A673 (cell line): ENCODE data around the gene PIGC. TPM values are rescaled to one million over a fixed set of nuclear protein-coding genes. Genes with fewer than 3 reads are reported as not detected.
A peak's percentile ranks its signal among the peaks of the same experiment; 100 is the strongest.

Experiments
- BruUV-seq: library from RNA; stranded (reverse); fragments of 400-500 nt; replicated peaks from 2 replicates; lab custom pipeline; 2021; lab: Mats Ljungman, UMichigan
- CTCF ChIA-PET: fragments of 300-600 bp; sonication (Branson Sonifier 250); formaldehyde crosslinking; loops from one replicate; lab custom pipeline; 2022; ENCODE audit warnings: antibody characterized with exemption; lab: Charles Lee
- POLR2A ChIA-PET: fragments of 300-600 bp; sonication (Branson Sonifier 250); formaldehyde crosslinking; loops from one replicate; lab custom pipeline; 2022; ENCODE audit warnings: antibody characterized with exemption; ENCODE audit not compliant: low non-redundant PET; lab: Charles Lee
- DNase-seq: peaks from one replicate; pipeline ENCODE4 v3.0.0-alpha.2; 2015; ENCODE audit warnings: low spot score
- H3K27ac ChIP-seq: fragments of 200-600 bp; sonication (generic); 2 replicates; pipeline ENCODE4 v1.5.1; 2016; ENCODE audit warnings: mixed run types, low read depth, mild to moderate bottlenecking, mixed read lengths, antibody characterized with exemption, low read length; ENCODE audit not compliant: poor library complexity, severe bottlenecking
- H3K27me3 ChIP-seq: fragments of 200-600 bp; sonication (generic); replicated peaks from 2 replicates; pipeline ENCODE4 v1.6.1; 2017; ENCODE audit warnings: mixed run types, low read depth, mild to moderate bottlenecking, mixed read lengths, antibody characterized with exemption, low read length; ENCODE audit not compliant: insufficient read depth, poor library complexity
- H3K36me3 ChIP-seq: fragments of 200-600 bp; sonication (generic); 2 replicates; pipeline ENCODE4 v1.6.1; 2016; ENCODE audit warnings: mixed run types, mild to moderate bottlenecking, mixed read lengths, antibody characterized with exemption, low read length; ENCODE audit not compliant: insufficient read depth, poor library complexity, severe bottlenecking
- H3K4me1 ChIP-seq: fragments of 200-600 bp; sonication (generic); 2 replicates; pipeline ENCODE4 v1.6.1; 2017; ENCODE audit warnings: mixed run types, mild to moderate bottlenecking, mixed read lengths, antibody characterized with exemption, low read length; ENCODE audit not compliant: insufficient read depth, poor library complexity, severe bottlenecking
- H3K4me3 ChIP-seq: fragments of 200-600 bp; sonication (generic); 2 replicates; pipeline ENCODE4 v1.5.1; 2016; ENCODE audit warnings: low read depth, mixed run types, mild to moderate bottlenecking, mixed read lengths, low read length; ENCODE audit not compliant: poor library complexity, severe bottlenecking
- H3K9me3 ChIP-seq: fragments of 200-600 bp; sonication (generic); 2 replicates; pipeline ENCODE4 v1.6.1; 2016; ENCODE audit warnings: mixed run types, low read depth, mild to moderate bottlenecking, mixed read lengths, antibody characterized with exemption, low read length; ENCODE audit not compliant: poor library complexity, severe bottlenecking
- EZH2 ChIP-seq: fragments of 200-600 bp; sonication (generic); IDR thresholded peaks from 2 replicates; pipeline ENCODE4 v1.6.1; 2017; ENCODE audit warnings: borderline replicate concordance, low read depth, mild to moderate bottlenecking, mixed read lengths, antibody characterized with exemption, low read length; ENCODE audit not compliant: poor library complexity, severe bottlenecking
- intact Hi-C: fragments of 100-400 bp; cut with micrococcal nuclease; formaldehyde crosslinking; loops from one replicate; pipeline ENCODE4 v1.10.0; 2022; ENCODE audit not compliant: unreplicated experiment
- total RNA-seq: library from RNA; stranded (reverse); gene quantifications from 2 replicates; pipeline ENCODE4 v1.2.3, GENCODE V29; 2021
- TF ChIP-seq, protein P1 (sequence below): fragments of 300-800, 200-600 bp; sonication (generic); conservative IDR thresholded peaks from 2 replicates; pipeline ENCODE4 v1.5.1; 2017; ENCODE audit warnings: low read depth, mild to moderate bottlenecking, antibody characterized with exemption, low read length, moderate library complexity, mixed read lengths

The PIGC gene
- total RNA-seq, 1 experiment from 2014 or later = 21.0 TPM

DNA sequence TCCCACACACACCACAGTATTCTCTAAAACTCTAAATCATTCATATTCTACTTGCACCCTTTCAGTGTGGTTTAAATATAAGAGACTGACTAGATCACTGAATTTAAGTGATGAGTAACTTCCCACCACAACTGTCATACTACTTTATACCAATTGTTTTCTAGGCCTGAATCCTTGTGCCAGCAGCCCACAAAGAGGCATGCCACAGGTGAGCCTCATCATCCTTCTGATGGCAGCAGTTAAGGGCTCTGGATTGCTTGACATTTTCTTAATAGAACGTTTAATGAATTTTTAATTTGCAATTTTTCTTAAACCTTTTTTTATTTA is 13.8 kb downstream of the PIGC start:
- TF ChIP-seq, protein P1, sequence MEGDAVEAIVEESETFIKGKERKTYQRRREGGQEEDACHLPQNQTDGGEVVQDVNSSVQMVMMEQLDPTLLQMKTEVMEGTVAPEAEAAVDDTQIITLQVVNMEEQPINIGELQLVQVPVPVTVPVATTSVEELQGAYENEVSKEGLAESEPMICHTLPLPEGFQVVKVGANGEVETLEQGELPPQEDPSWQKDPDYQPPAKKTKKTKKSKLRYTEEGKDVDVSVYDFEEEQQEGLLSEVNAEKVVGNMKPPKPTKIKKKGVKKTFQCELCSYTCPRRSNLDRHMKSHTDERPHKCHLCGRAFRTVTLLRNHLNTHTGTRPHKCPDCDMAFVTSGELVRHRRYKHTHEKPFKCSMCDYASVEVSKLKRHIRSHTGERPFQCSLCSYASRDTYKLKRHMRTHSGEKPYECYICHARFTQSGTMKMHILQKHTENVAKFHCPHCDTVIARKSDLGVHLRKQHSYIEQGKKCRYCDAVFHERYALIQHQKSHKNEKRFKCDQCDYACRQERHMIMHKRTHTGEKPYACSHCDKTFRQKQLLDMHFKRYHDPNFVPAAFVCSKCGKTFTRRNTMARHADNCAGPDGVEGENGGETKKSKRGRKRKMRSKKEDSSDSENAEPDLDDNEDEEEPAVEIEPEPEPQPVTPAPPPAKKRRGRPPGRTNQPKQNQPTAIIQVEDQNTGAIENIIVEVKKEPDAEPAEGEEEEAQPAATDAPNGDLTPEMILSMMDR = no peak
- TF ChIP-seq EZH2 = no peak
- no TSS peak for BruUV-seq
- Histone ChIP-seq H3K4me1 (no peaks in the 10 kb centered on the region), H3K4me3 (no peak overlapping the region), H3K27ac (no peak overlapping the region), H3K9me3 (no peaks in the 10 kb centered on the region), H3K36me3 (no peaks in the 10 kb centered on the region), H3K27me3 (no peaks in the 10 kb centered on the region)
- DNase-seq = no peak
- intact Hi-C loops = no loop called here
- ChIA-PET CTCF (interaction anchor here (0.6 to 0.7 kb wide), 2 partner anchors 13 to 428 kb away, joined by 3 to 4 read pairs; no protein-coding TSS in a partner anchor), POLR2A (no interaction called here)

GRCh38 chr1:172429331-172430127 is 14.3 kb downstream of the PIGC start:
- Histone ChIP-seq H3K9me3 (no peaks in the 10 kb centered on the region), H3K27ac (no peak overlapping the region), H3K36me3 (no peaks in the 10 kb centered on the region), H3K4me3 (no peak overlapping the region), H3K4me1 (no peaks in the 10 kb centered on the region), H3K27me3 (no peaks in the 10 kb centered on the region)
- TF ChIP-seq EZH2 = no peak
- TF ChIP-seq, protein P1 = peak; percentile 92
- ChIA-PET POLR2A (no interaction called here), CTCF (interaction anchor here (0.6 to 0.9 kb wide), 3 partner anchors 14 to 427 kb away, joined by 3 to 4 read pairs (median 3); no protein-coding TSS in a partner anchor)
- intact Hi-C loops = loop anchor here (2.0 kb wide), 1 partner anchor 427 kb away; no protein-coding TSS in a partner anchor
- no TSS peak for BruUV-seq
- DNase-seq = peak; percentile 82

GRCh38 chr1:172427191-172427590 is 16.7 kb downstream of the PIGC start:
- TF ChIP-seq, protein P1 = no peak
- TF ChIP-seq EZH2 = no peak
- H3K27me3 ChIP-seq = no peaks in the 10 kb centered on the region
- no peaks in the 10 kb centered on the region for H3K4me1 ChIP-seq
- DNase-seq = no peak
- no peak overlapping the region for H3K4me3 ChIP-seq
- no peak overlapping the region for H3K27ac ChIP-seq
- intact Hi-C loops = no loop called here
- ChIA-PET CTCF (no interaction called here), POLR2A (interaction anchor here (0.7 kb wide), 1 partner anchor 184 kb away, joined by 3 read pairs; no protein-coding TSS in a partner anchor)
- BruUV-seq = no TSS peak
- no peaks in the 10 kb centered on the region for H3K9me3 ChIP-seq
- no peaks in the 10 kb centered on the region for H3K36me3 ChIP-seq
